ENCODE data around the gene RALA.
A peak's percentile ranks its signal among the peaks of the same experiment; 100 is the strongest.

Gene RALA

GRCh38 chr7:39712751-39713150 is 89.4 kb downstream of the RALA start:
- FAIRE-seq = no peak
- DNase-seq (ENCODE audit: extremely low spot score, insufficient read length, low read depth) = no peak

- no peak for FAIRE-seq
Measured at GRCh38 chr7:39714447-39715091, 91.2 kb downstream of the RALA start.

GRCh38 chr7:39720586-39720985 is 97.2 kb downstream of the RALA start:
- no peak for FAIRE-seq

More at GRCh38 chr7:39714447-39715091, 91.2 kb downstream of the RALA start:
- DNase-seq (ENCODE audit: extremely low spot score, insufficient read length, low read depth) = no peak

GRCh38 chr7:39721345-39721744 is 98.0 kb downstream of the RALA start:
- FAIRE-seq = no peak
- DNase-seq (ENCODE audit: extremely low spot score, insufficient read length, low read depth) = no peak

More at GRCh38 chr7:39720586-39720985, 97.2 kb downstream of the RALA start:
- no peak for DNase-seq (ENCODE audit: extremely low spot score, insufficient read length, low read depth)

- FAIRE-seq (no peak), DNase-seq (ENCODE audit: extremely low spot score, insufficient read length, low read depth) (no peak)
Measured at GRCh38 chr7:39721919-39722597, 98.7 kb downstream of the RALA start.

- FAIRE-seq = no peak
- no peak for DNase-seq (ENCODE audit: extremely low spot score, insufficient read length, low read depth)
Measured at GRCh38 chr7:39727231-39728012, 104.0 kb downstream of the RALA start.

GRCh38 chr7:39732837-39733804 is 109.7 kb downstream of the RALA start:
- FAIRE-seq = peak; percentile 96

GRCh38 chr7:39733881-39734632 is 110.7 kb downstream of the RALA start:
- DNase-seq (ENCODE audit: extremely low spot score, insufficient read length, low read depth) (no peak), FAIRE-seq (peak; percentile 65)

More at GRCh38 chr7:39732837-39733804, 109.7 kb downstream of the RALA start:
- DNase-seq (ENCODE audit: extremely low spot score, insufficient read length, low read depth) = peak; percentile 95

- DNase-seq (ENCODE audit: extremely low spot score, insufficient read length, low read depth) = no peak
- no peak for FAIRE-seq
Measured at GRCh38 chr7:39734633-39735004, 111.2 kb downstream of the RALA start.

GRCh38 chr7:39735903-39736302 is 112.5 kb downstream of the RALA start:
- no peak for DNase-seq (ENCODE audit: extremely low spot score, insufficient read length, low read depth)
- peak; percentile 66 for FAIRE-seq

GRCh38 chr7:39741942-39742623 is 118.7 kb downstream of the RALA start:
- DNase-seq (ENCODE audit: extremely low spot score, insufficient read length, low read depth) = no peak
- peak; percentile 36 for FAIRE-seq

- DNase-seq (ENCODE audit: extremely low spot score, insufficient read length, low read depth) (no peak), FAIRE-seq (no peak)
Measured at GRCh38 chr7:39744620-39745019, 121.2 kb downstream of the RALA start.

GRCh38 chr7:39745320-39745719 is 121.9 kb downstream of the RALA start:
- DNase-seq (ENCODE audit: extremely low spot score, insufficient read length, low read depth) (no peak), FAIRE-seq (no peak)

GRCh38 chr7:39746103-39746819 is 122.9 kb downstream of the RALA start:
- DNase-seq (ENCODE audit: extremely low spot score, insufficient read length, low read depth) = no peak
- peak; percentile 76 for FAIRE-seq

GRCh38 chr7:39749177-39749576 is 125.8 kb downstream of the RALA start:
- DNase-seq (ENCODE audit: extremely low spot score, insufficient read length, low read depth) (no peak), FAIRE-seq (no peak)

GRCh38 chr7:39749717-39750116 is 126.3 kb downstream of the RALA start:
- FAIRE-seq (no peak), DNase-seq (ENCODE audit: extremely low spot score, insufficient read length, low read depth) (no peak)

- DNase-seq (ENCODE audit: extremely low spot score, insufficient read length, low read depth) (no peak), FAIRE-seq (no peak)
Measured at GRCh38 chr7:39750253-39751077, 127.1 kb downstream of the RALA start.
